8988T (cell line): Measurements from ENCODE around the gene NLRP6.

Source experiments
- DNase-seq: peaks from one replicate; pipeline ENCODE4 v3.0.0; 2011

Gene NLRP6

GRCh38 chr11:282630-283360 lies 4.6 kb downstream of the NLRP6 start:
- peak; percentile 62 for DNase-seq

GRCh38 chr11:283405-284104 lies 5.3 kb downstream of the NLRP6 start:
- peak; percentile 32 for DNase-seq

GRCh38 chr11:284105-285020 lies 6.2 kb downstream of the NLRP6 start:
- peak; percentile 41 for DNase-seq

GRCh38 chr11:285021-285893 lies 7.0 kb downstream of the NLRP6 start:
- peak; percentile 44 for DNase-seq

GRCh38 chr11:285894-286220 lies 7.7 kb downstream of the NLRP6 start:
- DNase-seq, result peak; percentile 50

GRCh38 chr11:286977-287820 lies 9.0 kb downstream of the NLRP6 start:
- peak; percentile 51 for DNase-seq

- DNase-seq, result peak; percentile 55
These were observed 9.7 kb downstream of the NLRP6 start for GRCh38 chr11:287821-288477.

- DNase-seq, result peak; percentile 100
These were observed 10.5 kb downstream of the NLRP6 start, which contains the start of gene PGGHG for GRCh38 chr11:288478-289397. Gene PGGHG (plus strand): TSS chr11:289126. CDS start chr11:289817, 691 bp downstream.

GRCh38 chr11:289398-289711 lies 11.1 kb downstream of the NLRP6 start:
- peak; percentile 59 for DNase-seq

GRCh38 chr11:289712-290620 lies 11.8 kb downstream of the NLRP6 start:
- peak; percentile 49 for DNase-seq

- DNase-seq, result peak; percentile 36
These were observed 12.5 kb downstream of the NLRP6 start for GRCh38 chr11:290621-291231.

GRCh38 chr11:291281-292210 lies 13.3 kb downstream of the NLRP6 start:
- peak; percentile 34 for DNase-seq

GRCh38 chr11:292211-293121 lies 14.3 kb downstream of the NLRP6 start:
- DNase-seq, result peak; percentile 33

- DNase-seq, result peak; percentile 11
These were observed 15.2 kb downstream of the NLRP6 start for GRCh38 chr11:293271-293851.

- DNase-seq, result peak; percentile 14
These were observed 15.8 kb downstream of the NLRP6 start for GRCh38 chr11:293852-294661.
